IPS DF 19.7 (cell line): Measurements from ENCODE around the gene TMEM244.
A peak's percentile ranks its signal among the peaks of the same experiment; 100 is the strongest.
"Not testable (repeated sequence)": the region's sequence is repeated elsewhere in the genome, so short reads cannot be mapped to it uniquely, and the experiment has no call there.

Experiments used
- DNase-seq: peaks from one replicate; pipeline ENCODE4 v3.0.0-alpha.2; 2013; ENCODE audit warnings: low read depth, low spot score

TMEM244 gene

DNA sequence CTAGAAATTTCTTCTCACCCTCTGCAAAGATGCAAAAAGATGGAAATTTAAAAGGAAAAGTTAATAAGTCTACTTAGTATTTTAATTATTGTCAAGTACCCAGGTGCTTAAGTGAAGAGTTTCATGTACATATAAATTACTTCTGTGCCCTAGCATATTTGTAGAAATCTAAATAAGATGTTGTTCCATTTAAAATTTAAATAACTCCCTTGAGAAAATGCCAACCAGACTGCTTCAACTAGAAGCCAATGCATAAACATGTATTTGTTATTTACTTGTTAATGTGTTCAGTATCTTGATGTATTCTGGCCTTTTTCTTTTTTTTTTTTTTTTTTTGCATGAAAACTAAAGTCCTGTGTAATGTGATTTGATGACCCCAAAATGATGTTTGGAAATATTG, 6.3 kb upstream of the TMEM244 start:
- no peak for DNase-seq

GRCh38 chr6:129866688-129867087, 5.6 kb upstream of the TMEM244 start:
- no peak for DNase-seq

GRCh38 chr6:129866256-129866655, 5.1 kb upstream of the TMEM244 start:
- DNase-seq, result no peak

GRCh38 chr6:129865013-129865412, 3.9 kb upstream of the TMEM244 start:
- no peak for DNase-seq

DNA sequence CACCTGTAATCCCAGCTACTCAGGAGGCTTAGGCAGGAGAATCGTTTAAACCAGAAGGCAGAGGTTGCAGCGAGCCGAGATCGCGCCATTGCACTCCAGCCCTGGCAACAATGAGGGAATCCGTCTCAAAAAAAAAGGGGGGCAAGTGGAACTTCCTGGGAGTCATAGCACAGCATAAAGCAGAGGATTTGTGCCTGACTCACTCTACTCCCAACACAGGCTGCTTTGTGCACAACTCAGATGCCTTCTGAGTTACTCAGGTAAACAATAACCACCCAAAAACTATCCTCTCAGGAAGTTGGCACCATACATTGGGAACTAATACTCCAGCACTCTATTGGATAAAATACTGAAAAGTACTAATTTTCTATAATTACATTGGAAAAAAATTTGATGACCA, 2.5 kb upstream of the TMEM244 start:
- no peak for DNase-seq

DNA sequence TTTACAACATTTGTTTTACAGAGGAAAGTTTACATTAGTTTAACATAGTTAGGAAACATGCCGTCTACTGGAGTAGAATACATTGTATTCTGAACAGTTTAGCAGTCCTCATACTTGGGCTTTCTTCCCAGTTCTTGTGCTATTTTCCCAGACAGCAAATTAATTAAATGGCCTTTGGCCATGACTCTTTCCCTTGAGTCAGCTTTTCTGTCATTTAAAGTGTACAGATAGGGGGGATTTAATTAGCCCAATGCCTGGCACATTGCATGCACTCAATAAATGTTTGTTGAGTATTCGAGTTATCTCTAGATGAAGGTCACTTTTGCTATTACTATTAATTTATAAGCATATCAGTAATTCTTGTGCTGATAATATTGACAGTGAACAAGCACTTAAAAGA, 1.6 kb downstream of the TMEM244 start:
- DNase-seq, result no peak

DNA sequence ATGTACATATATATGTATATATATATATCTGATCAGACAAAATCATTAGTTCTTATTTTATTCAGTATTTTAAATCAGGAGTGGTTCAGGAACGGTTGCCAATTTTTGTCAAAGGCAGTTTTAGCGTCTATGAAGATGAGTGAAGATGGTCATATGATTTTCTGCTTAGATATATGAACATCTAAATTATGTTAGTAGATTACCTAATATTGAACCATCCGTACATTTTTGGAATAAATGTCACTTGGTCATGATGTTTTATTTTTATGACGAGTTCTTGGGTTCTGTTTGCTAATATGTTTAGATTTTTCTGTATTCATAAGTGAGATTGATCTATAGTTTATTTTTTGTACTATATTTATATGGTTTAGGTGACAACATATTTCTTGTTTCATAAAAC, 3.3 kb downstream of the TMEM244 start:
- no peak for DNase-seq

- no peak for DNase-seq
Measured at GRCh38 chr6:129853996-129854711, 7.0 kb downstream of the TMEM244 start.

DNA sequence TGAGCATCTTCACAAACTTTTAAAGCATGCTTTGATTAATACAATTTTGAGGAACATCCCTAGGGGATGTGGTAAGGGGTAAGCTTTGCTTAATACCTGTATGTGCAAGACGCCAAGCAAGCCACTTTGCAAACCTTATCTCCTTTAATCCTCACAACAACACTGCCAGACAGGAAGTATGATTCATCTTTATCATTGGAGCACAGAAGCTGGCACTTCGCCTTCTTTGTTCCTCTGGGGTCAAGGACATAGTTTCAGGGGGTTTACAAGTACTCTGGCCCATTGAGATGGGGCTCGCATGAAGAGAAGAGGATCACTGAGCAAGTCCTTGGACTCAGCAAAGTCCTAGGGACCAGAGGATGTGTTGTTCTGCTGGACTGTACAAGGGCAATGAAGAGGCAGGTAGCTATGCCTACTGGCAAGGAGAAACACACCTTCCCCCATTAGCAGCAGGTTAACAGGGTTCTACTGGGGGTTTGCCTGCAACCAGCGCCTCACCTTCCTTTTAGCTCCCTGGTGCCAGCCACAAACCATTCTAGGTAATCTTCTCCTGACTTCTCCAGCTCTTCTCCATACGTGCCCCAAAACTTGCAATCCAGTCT, 8.8 kb downstream of the TMEM244 start:
- DNase-seq, result no peak

DNA sequence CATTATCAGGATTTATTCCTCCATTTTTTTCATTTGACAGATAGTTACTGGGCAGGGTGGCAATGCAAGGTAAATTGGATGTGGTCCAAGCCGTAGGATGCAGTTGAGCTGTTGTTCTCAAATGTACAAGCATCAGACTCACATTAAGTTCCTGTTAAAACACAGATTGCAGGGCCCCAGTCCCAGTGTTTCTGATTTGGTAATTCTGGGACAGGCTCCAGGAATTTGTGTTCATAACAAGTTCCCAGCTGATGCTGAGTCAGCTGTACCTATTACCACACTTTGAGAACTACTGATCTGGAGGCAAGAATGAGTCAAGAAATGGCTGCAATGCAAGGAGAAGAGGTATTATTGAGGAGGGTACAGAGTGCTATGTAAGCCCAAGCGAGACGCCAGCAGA, 11.7 kb downstream of the TMEM244 start:
- no peak for DNase-seq

DNA sequence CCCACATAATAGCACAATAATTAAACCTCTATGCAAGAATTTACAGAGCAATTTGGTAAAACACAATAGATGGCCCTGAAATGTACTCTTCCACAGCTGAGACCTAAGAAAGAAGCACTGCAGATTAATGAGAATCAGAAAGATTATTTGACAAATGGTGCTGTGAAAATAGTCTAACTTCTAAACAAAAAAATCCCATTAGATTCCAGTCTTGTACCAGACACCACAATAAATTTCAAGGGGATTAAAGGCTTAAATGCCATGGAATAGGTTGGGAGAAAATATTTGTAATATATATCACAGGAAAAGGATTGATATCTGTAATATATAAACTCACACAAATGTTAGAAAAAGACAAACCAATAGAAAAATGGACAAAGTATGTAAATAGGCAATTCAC, 14.4 kb downstream of the TMEM244 start:
- no peak for DNase-seq

DNA sequence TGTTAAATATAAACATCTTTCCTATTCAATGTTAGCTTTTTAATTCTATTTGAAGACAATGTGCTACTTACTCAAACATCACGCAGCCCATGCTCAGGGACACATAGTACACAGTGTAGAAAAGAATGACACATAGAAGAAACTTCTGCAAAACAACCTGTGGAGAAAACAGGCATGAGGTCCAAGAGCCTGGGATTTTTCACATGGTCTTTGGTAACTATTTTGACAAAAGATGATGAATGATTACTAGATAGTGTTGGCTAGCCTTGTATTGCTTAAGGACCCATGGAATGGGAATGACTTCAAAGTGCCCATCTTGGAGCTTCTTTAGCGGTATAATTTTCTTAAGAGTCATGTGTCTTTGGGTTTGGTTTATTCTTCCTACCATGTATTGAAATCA, 15.4 kb downstream of the TMEM244 start:
- DNase-seq, result no peak

DNA sequence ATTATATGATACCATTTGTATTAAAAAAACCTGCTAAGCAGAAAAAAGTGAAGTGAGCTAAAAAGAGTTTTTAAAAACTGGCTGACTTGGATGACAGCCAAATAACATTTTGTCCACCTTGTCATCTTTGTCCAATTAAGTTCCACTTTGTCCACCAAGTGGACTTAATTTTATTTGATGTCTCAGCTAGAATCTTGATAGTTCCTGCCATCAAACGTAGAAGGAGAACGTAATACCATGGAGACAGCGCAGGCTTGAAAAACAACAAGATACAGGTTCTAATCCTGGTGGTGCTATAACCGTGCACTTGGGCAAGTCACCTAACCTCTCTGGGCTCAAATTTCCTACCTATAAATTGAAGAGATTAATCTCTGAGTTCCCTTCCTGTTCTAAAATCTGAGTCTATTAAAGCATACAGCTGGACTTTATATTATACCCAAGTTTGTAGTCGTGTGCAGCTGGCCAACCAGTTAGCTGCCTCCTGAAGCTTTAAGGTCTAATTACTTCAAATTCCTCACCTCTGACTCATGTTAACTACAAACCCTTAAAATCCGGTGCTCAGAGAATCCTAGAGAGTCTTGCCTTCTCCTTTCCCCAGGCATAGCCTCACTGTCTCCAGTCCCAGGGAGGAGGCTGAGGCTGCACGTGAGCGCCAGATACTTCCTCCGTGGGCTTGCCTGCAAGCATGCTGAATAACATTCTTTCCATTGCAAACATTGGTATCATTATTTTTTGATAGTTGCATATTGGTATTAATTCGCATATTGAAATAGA, 16.8 kb downstream of the TMEM244 start:
- peak; percentile 72 for DNase-seq

DNA sequence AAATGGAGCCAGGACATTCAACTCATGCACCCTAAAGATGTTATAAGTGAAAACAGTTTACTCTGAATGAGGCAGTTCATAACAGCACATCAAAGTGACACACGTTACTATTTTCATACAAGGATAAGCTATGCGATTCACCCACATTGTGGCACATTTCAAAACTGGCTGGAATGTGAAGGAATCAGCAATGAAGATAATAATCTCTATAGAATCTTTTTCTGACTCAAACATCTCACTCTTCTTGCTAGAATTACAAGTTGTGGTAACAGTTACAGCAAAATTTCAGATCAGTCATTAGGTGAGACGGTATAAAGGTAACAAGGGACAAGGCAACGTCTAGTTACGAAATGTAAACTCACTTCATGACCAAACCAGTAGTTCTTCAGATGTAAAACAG, 17.5 kb downstream of the TMEM244 start:
- no peak for DNase-seq

GRCh38 chr6:129842881-129843409, 18.2 kb downstream of the TMEM244 start:
- DNase-seq, result no peak

DNA sequence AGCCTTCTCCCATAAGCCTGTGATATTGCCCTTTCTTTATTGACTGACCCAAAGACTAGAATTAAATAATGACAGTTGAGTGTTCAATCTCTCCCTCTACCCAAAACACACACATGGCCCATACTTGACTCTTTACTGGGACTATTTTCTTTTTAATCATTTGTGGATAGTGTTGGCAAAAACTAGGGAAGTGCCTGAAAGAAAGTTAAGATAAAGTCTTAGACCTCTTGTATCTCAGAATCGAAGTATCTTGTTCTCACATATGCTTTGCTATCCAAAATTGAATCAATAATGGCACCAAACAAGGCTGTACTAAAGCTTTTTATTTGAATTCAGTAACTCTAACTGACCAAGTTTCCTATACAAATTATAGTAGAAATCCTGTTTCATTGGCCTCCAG, 19.0 kb downstream of the TMEM244 start:
- DNase-seq, result no peak

DNA sequence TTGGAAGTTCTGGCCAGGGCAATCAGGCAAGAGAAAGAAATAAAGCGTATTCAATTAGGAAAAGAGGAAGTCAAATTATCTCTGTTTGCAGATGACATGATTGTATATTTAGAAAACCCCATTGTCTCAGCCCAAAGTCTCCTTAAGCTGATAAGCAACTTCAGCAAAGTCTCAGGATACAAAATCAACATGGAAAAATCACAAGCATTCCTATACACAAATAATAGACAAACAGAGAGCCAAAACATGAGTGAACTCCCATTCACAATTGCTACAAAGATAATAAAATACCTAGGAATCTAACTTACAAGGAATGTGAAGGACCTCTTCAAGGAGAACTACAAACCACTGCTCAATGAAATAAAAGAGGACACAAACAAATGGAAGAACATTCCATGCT, 21.6 kb downstream of the TMEM244 start:
- not testable (repeated sequence) for DNase-seq

DNA sequence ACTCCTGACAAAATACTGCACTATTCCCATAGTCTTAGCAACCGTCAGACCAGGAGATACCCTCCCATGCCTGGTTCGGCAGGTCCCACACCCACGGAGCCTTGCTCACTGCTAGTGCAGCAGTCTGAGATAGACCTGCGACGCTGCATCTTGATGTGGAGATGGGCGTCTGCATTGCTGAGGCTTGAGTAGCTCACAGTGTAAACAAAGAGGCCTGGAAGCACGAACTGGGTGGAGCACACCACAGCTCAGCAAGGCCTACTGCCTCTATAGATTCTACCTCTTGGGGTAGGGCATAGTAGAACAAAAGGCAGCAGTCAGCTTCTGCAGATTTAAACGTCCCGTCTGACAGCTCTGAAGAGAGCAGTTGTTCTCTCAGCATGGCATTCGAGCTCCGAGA, 25.4 kb downstream of the TMEM244 start:
- DNase-seq, result no peak

- no peak for DNase-seq
Measured at GRCh38 chr6:129832299-129832698, 28.8 kb downstream of the TMEM244 start.

DNA sequence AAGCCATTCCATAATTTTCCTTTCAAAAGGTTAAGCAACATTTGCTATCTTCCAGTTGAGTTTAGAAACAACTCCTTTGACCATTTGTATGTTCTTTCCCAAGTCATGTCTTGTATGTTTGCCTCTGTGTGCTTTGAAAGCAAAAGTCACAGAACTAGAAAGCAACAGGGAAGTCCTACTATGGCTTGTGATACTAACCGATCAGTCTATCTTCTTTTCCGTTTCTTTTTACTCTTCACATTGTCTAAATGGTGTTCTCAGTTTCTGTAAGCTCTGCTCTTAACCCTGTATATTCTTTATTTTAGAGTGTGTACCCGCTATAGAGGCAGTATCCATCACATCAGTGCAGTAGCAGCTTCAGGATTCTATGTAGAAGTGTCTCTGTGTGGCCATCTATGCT, 32.9 kb downstream of the TMEM244 start:
- DNase-seq, result no peak

DNA sequence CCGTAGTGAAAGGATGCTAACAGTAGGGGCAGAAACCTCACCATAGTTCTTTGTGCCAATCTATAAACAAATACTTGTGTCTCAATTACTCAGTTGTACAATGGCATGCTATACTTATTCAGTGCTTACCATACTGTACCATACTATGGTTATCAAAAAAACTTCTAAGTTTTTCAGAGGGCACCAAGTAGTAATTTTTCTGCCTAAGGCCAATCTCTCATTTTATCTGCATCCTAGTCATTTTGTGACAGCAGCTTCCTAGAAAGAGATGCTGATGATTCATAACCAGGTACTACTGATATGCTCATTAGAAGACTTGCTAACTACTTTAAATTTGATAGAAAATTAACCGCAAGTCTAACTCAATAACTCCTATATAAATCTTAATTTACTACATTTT, 42.9 kb downstream of the TMEM244 start:
- no peak for DNase-seq

- no peak for DNase-seq
Measured at GRCh38 chr6:129817821-129818220, 43.3 kb downstream of the TMEM244 start.

DNA sequence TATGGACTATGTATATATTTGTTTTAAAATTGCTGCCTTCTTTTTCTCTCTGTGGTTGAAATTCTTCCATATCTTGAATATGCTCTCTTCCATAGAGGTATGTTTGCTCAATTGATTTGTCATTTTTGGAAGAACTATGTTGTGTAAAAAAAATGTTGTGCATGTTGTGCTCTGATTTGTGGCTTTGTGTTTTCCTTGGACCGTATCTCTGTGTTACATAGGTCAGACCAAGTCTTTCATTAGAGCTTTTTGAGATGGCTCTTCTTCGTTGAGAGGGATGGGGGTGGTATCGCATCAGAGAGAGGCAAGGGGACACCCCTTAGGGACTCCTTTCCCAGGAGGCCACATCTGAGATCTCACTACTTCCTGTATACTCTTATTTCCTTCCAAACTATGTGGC, 43.8 kb downstream of the TMEM244 start:
- no peak for DNase-seq
